ENCODE results near the gene CDKN1C. TPM values are rescaled to one million over a fixed set of nuclear protein-coding genes. Genes with fewer than 3 reads are reported as not detected.

The CDKN1C gene
- total RNA-seq, 1 experiment from 2014 or later: 15.4 TPM

DNA sequence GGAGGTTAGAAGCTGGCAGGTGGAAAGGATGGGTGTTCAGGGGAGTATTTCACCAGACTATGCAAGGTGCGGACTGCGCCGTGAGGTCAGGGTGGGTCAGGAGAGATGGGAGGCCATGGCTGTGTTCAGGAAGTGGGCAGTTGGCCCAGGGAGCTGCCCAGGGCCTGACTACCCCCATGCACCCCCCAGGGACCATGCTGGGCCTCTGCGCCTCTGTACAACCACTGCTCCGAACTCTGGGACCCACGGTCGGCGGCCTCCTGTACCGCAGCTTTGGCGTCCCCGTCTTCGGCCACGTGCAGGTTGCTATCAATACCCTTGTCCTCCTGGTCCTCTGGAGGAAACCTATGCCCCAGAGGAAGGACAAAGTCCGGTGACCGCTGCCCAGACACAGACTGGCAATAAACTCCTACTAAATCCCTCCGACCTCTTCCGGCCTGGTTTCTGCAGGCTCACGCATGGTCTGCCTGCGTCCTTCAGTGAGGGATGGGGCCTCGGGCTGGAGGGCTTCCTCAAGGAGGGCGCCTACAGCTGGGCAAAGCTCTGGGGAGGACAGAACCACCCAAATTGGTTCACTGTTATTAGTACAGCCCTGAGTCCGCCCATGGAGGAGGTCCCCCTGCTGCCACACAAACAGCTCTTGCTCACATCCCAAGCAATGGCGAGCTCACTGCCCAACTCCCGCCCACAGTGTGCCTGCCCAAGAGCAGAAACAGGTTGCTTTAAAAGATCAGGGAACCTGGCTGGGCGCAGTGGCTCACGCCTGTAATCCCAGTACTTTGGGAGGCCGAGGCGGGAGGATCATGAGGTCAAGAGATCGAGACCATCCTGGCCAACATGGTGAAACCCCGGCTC, 39.5 kb upstream of the CDKN1C start:
- H3K9ac ChIP-seq (ENCODE audit: extremely low read depth, insufficient read length, low read length): no peak overlapping the region
- no peaks in the 10 kb centered on the region for H3K9me3 ChIP-seq (ENCODE audit: control insufficient read depth, low read depth, low read length)
- H3K79me2 ChIP-seq (ENCODE audit: insufficient read depth, low read length): no peaks in the 10 kb centered on the region
- no peak overlapping the region for H3K4me2 ChIP-seq (ENCODE audit: insufficient read depth, insufficient read length, low read length)
- H3K36me3 Mint-ChIP-seq (ENCODE audit: insufficient read depth in 1 of 3, low read depth in 3 of 3): peaks cover 0 to 5% (median 0%) of the 10 kb centered on the region in 3 experiments; a peak in 1 of 7 replicates
- H2BK5ac ChIP-seq (ENCODE audit: insufficient read length, low read length): no peak overlapping the region
- H3K27ac Mint-ChIP-seq: peak overlapping the region in 1 of 3 experiments; percentile 31; a peak in 1 of 7 replicates
- H3K27ac ChIP-seq (ENCODE audit: insufficient read length, low read depth, low read length): no peak overlapping the region
- H3T11ph ChIP-seq (ENCODE audit: low read length): no peak overlapping the region
- no peak overlapping the region; a peak in 1 of 5 replicates for H3K4me3 Mint-ChIP-seq
- H3K23ac ChIP-seq (ENCODE audit: insufficient read length, low read depth, low read length): no peak overlapping the region
- no CpG with 5 or more reads among the region's 30 CpGs for WGBS (ENCODE audit: extremely low coverage, insufficient read length, low lambda C conversion rate)
- H2BK120ac ChIP-seq (ENCODE audit: low read depth, low read length, poor library complexity, severe bottlenecking): no peak overlapping the region
- peaks cover 3 to 4% of the 10 kb centered on the region in 2 experiments; a peak in 1 of 4 replicates for H3K4me1 Mint-ChIP-seq
- DNase-seq: no peak
- H3K9me3 Mint-ChIP-seq: peaks cover 0 to 2% of the 10 kb centered on the region in 2 experiments; a peak in 3 of 5 replicates
- H3K18ac ChIP-seq (ENCODE audit: insufficient read length, low read depth, low read length): no peak overlapping the region
- H4K20me1 ChIP-seq (ENCODE audit: control insufficient read depth, insufficient read depth, insufficient read length): no peaks in the 10 kb centered on the region
- H3K27me3 ChIP-seq (ENCODE audit: insufficient read depth, low read length): peaks cover 18% of the 10 kb centered on the region; the same call in 1 of the 2 replicates
- H3K4ac ChIP-seq (ENCODE audit: low read depth, low read length): no peak overlapping the region
- H3K56ac ChIP-seq (ENCODE audit: insufficient read length, low read depth, low read length): no peak overlapping the region
- no peaks in the 10 kb centered on the region for H3K4me1 ChIP-seq (ENCODE audit: insufficient read depth, low read length)
- H2BK15ac ChIP-seq (ENCODE audit: low read depth, low read length): no peak overlapping the region
- no peak overlapping the region for H2BK20ac ChIP-seq (ENCODE audit: low read depth, low read length, poor library complexity, severe bottlenecking)
- H3K14ac ChIP-seq (ENCODE audit: insufficient read depth, low read length): no peak overlapping the region
- no peak overlapping the region for H4K5ac ChIP-seq (ENCODE audit: insufficient read length, low read depth, low read length)
- H3K23me2 ChIP-seq (ENCODE audit: insufficient read length, low read depth, low read length, poor library complexity, severe bottlenecking): peaks cover 3% of the 10 kb centered on the region
- no peak overlapping the region for H4K91ac ChIP-seq (ENCODE audit: insufficient read length, low read depth, low read length)
- H2AFZ ChIP-seq (ENCODE audit: low read length): no peak overlapping the region
- TF ChIP-seq, protein P1, sequence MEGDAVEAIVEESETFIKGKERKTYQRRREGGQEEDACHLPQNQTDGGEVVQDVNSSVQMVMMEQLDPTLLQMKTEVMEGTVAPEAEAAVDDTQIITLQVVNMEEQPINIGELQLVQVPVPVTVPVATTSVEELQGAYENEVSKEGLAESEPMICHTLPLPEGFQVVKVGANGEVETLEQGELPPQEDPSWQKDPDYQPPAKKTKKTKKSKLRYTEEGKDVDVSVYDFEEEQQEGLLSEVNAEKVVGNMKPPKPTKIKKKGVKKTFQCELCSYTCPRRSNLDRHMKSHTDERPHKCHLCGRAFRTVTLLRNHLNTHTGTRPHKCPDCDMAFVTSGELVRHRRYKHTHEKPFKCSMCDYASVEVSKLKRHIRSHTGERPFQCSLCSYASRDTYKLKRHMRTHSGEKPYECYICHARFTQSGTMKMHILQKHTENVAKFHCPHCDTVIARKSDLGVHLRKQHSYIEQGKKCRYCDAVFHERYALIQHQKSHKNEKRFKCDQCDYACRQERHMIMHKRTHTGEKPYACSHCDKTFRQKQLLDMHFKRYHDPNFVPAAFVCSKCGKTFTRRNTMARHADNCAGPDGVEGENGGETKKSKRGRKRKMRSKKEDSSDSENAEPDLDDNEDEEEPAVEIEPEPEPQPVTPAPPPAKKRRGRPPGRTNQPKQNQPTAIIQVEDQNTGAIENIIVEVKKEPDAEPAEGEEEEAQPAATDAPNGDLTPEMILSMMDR (conservative IDR thresholded peaks at IDR 0.05): no peak
- H3K27me3 Mint-ChIP-seq (ENCODE audit: low read depth): peaks cover 33% of the 10 kb centered on the region
- H2AK5ac ChIP-seq (ENCODE audit: insufficient read length, low read length): no peak overlapping the region
- no peak overlapping the region for H4K8ac ChIP-seq (replicated peaks; ENCODE audit: insufficient read length, low read depth, low read length)
- H3K79me1 ChIP-seq (ENCODE audit: insufficient read depth, low read depth, low read length, poor library complexity, severe bottlenecking): no peaks in the 10 kb centered on the region
- H2BK12ac ChIP-seq (ENCODE audit: insufficient read length, low read depth, low read length): no peak overlapping the region
